H9 (cell line): ENCODE measurements around the gene EN1. TPM values are rescaled to one million over a fixed set of nuclear protein-coding genes. Genes with fewer than 3 reads are reported as not detected.

Experiments
- DNase-seq: peaks from one replicate; pipeline ENCODE4 v3.0.0-alpha.2; 2017
- H2AFZ ChIP-seq: one replicate; pipeline ENCODE4 v1.6.1; 2013; ENCODE audit warnings: mild to moderate bottlenecking, low read length, control low read depth, moderate library complexity
- H2AK5ac ChIP-seq: 2 replicates; pipeline ENCODE4 v1.6.1; 2013; ENCODE audit warnings: low read length, control low read depth, mixed read lengths; ENCODE audit not compliant: insufficient read length
- H2BK120ac ChIP-seq: one replicate; pipeline ENCODE4 v1.6.1; 2013; ENCODE audit warnings: low read depth, mild to moderate bottlenecking, low read length, control low read depth, inconsistent platforms; ENCODE audit not compliant: poor library complexity, severe bottlenecking
- H2BK12ac ChIP-seq: 2 replicates; pipeline ENCODE4 v1.6.1; 2013; ENCODE audit warnings: low read length, control low read depth, mixed read lengths, low read depth; ENCODE audit not compliant: insufficient read length
- H2BK15ac ChIP-seq: 2 replicates; pipeline ENCODE4 v1.6.1; 2013; ENCODE audit warnings: low read depth, low read length, control low read depth
- H2BK20ac ChIP-seq: one replicate; pipeline ENCODE4 v1.6.1; 2013; ENCODE audit warnings: low read depth, mild to moderate bottlenecking, low read length, control low read depth, inconsistent platforms; ENCODE audit not compliant: poor library complexity, severe bottlenecking
- H2BK5ac ChIP-seq: 2 replicates; pipeline ENCODE4 v1.6.1; 2013; ENCODE audit warnings: low read length, control low read depth, mixed read lengths; ENCODE audit not compliant: insufficient read length
- H3K14ac ChIP-seq: 2 replicates; pipeline ENCODE4 v1.6.1; 2013; ENCODE audit warnings: low read length, control low read depth; ENCODE audit not compliant: insufficient read depth
- H3K18ac ChIP-seq: 2 replicates; pipeline ENCODE4 v1.6.1; 2013; ENCODE audit warnings: low read depth, mild to moderate bottlenecking, mixed read lengths, low read length, control low read depth; ENCODE audit not compliant: insufficient read length
- H3K23ac ChIP-seq: 2 replicates; pipeline ENCODE4 v1.6.1; 2013; ENCODE audit warnings: low read length, control low read depth, mixed read lengths, low read depth; ENCODE audit not compliant: insufficient read length
- H3K23me2 ChIP-seq: 2 replicates; pipeline ENCODE4 v1.6.1; 2013; ENCODE audit warnings: low read depth, mild to moderate bottlenecking, mixed read lengths, low read length, control low read depth; ENCODE audit not compliant: insufficient read length, poor library complexity, severe bottlenecking
- H3K27ac ChIP-seq: 2 replicates; pipeline ENCODE4 v1.5.1; 2013; ENCODE audit warnings: low read length, control low read depth, mixed read lengths, low read depth; ENCODE audit not compliant: insufficient read length
- H3K27me3 ChIP-seq: 2 replicates; pipeline ENCODE4 v1.6.1; 2013; ENCODE audit warnings: low read length, control low read depth, inconsistent platforms; ENCODE audit not compliant: insufficient read depth
- H3K4ac ChIP-seq: 2 replicates; pipeline ENCODE4 v1.6.1; 2013; ENCODE audit warnings: low read depth, mild to moderate bottlenecking, control low read depth, inconsistent platforms, low read length, moderate library complexity
- H3K4me1 ChIP-seq: 2 replicates; pipeline ENCODE4 v1.6.1; 2013; ENCODE audit warnings: low read length, control low read depth, inconsistent platforms; ENCODE audit not compliant: insufficient read depth
- H3K4me2 ChIP-seq: 2 replicates; pipeline ENCODE4 v1.6.1; 2013; ENCODE audit warnings: low read length, control low read depth, mixed read lengths; ENCODE audit not compliant: insufficient read length, insufficient read depth
- H3K56ac ChIP-seq: 2 replicates; pipeline ENCODE4 v1.6.1; 2013; ENCODE audit warnings: low read depth, mild to moderate bottlenecking, mixed read lengths, low read length, control low read depth; ENCODE audit not compliant: insufficient read length
- H3K79me1 ChIP-seq: 2 replicates; pipeline ENCODE4 v1.6.1; 2013; ENCODE audit warnings: low read depth, mild to moderate bottlenecking, moderate library complexity, low read length, control low read depth, inconsistent platforms; ENCODE audit not compliant: insufficient read depth, poor library complexity, severe bottlenecking
- H3K79me2 ChIP-seq: 2 replicates; pipeline ENCODE4 v1.6.1; 2013; ENCODE audit warnings: low read length, control low read depth, inconsistent platforms; ENCODE audit not compliant: insufficient read depth
- H3K9ac ChIP-seq: 2 replicates; pipeline ENCODE4 v1.6.1; 2013; ENCODE audit warnings: low read length, control low read depth, mixed read lengths; ENCODE audit not compliant: insufficient read length; ENCODE audit errors: extremely low read depth
- H3K9me3 ChIP-seq: one replicate; pipeline ENCODE4 v1.6.1; 2013; ENCODE audit warnings: low read depth, low read length, inconsistent platforms; ENCODE audit not compliant: control insufficient read depth
- H3T11ph ChIP-seq: one replicate; pipeline ENCODE4 v1.6.1; 2013; ENCODE audit warnings: mild to moderate bottlenecking, low read length, control low read depth, inconsistent platforms
- H4K20me1 ChIP-seq: one replicate; pipeline ENCODE4 v1.6.1; 2013; ENCODE audit not compliant: control insufficient read depth, insufficient read length, insufficient read depth
- H4K5ac ChIP-seq: 2 replicates; pipeline ENCODE4 v1.6.1; 2013; ENCODE audit warnings: low read depth, mild to moderate bottlenecking, mixed read lengths, low read length, control low read depth; ENCODE audit not compliant: insufficient read length
- H4K8ac ChIP-seq: replicated peaks from 2 replicates; pipeline ENCODE4 v1.6.1; 2013; ENCODE audit warnings: low read length, control low read depth, mixed read lengths, low read depth; ENCODE audit not compliant: insufficient read length
- H4K91ac ChIP-seq: 2 replicates; pipeline ENCODE4 v1.6.1; 2013; ENCODE audit warnings: low read depth, mild to moderate bottlenecking, moderate library complexity, mixed read lengths, low read length, control low read depth; ENCODE audit not compliant: insufficient read length
- H3K27ac Mint-ChIP-seq, 3 experiments: 2 replicates in 2 of 3; 3 replicates in 1 of 3; pipeline ENCODE4 v1.8.0; 2020 to 2021; ENCODE audit warnings: mixed read lengths in 3 of 3, mild to moderate bottlenecking in 1 of 3, moderate library complexity in 1 of 3
- H3K27me3 Mint-ChIP-seq: 2 replicates; pipeline ENCODE4 v1.8.0; 2021; ENCODE audit warnings: low read depth, mild to moderate bottlenecking, moderate library complexity, mixed read lengths
- H3K36me3 Mint-ChIP-seq, 3 experiments: 2 replicates in 2 of 3; 3 replicates in 1 of 3; pipeline ENCODE4 v1.8.0; 2020 to 2021; ENCODE audit warnings: low read depth in 3 of 3, mixed read lengths in 3 of 3; ENCODE audit not compliant: insufficient read depth in 1 of 3
- H3K4me1 Mint-ChIP-seq, 2 experiments: 2 replicates each; pipeline ENCODE4 v1.8.0; 2020; ENCODE audit warnings: mixed read lengths in 2 of 2
- H3K4me3 Mint-ChIP-seq, 2 experiments: 2 replicates in 1 of 2; 3 replicates in 1 of 2; pipeline ENCODE4 v1.8.0; 2020 to 2021; ENCODE audit warnings: mild to moderate bottlenecking in 2 of 2, mixed read lengths in 2 of 2, moderate library complexity in 1 of 2
- H3K9me3 Mint-ChIP-seq, 2 experiments: 2 replicates in 1 of 2; 3 replicates in 1 of 2; pipeline ENCODE4 v1.8.0; 2020; ENCODE audit warnings: mild to moderate bottlenecking in 2 of 2, mixed read lengths in 2 of 2, moderate library complexity in 1 of 2
- WGBS: extraction: QIAGEN DNeasy Blood & Tissue Kit; methylation state at CpG from one replicate; pipeline ENCODE4 v1.1.7; 2013; ENCODE audit warnings: missing lambda C conversion rate, low lambda C conversion rate, mixed read lengths; ENCODE audit not compliant: insufficient read length; ENCODE audit errors: extremely low coverage; 5-methylcytosine and 5-hydroxymethylcytosine counted together
- total RNA-seq: library from RNA; stranded (reverse); gene quantifications from 2 replicates; pipeline ENCODE4 v1.2.1, GENCODE V29; 2021
- TF ChIP-seq, protein P1 (sequence below): fragments of 200-600 bp; sonication (generic); conservative IDR thresholded peaks from 3 replicates; pipeline ENCODE4 v1.8.0; 2021; ENCODE audit warnings: antibody characterized with exemption, mild to moderate bottlenecking

The EN1 gene
- total RNA-seq, 1 experiment from 2014 or later = not detected

DNA sequence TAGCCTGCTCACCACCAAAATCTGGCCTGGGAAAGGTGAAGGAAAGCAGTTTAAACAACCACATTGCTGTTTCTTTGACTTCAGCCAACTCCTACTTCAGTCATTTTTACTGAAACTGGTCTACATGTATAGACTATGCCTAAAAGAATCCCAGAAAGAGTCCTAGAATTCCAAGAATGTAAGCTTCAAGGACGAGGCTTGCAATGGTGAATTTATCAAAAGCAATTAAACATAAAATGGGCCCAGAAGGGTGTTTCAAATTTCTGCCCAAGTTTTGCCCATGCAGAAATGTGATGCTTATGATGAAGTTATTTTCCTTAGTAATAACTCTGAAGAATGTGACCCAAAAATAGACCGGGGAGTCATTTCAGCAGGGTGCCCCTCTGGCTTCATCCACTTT lies 16.6 kb downstream of the EN1 start:
- Mint-ChIP-seq H3K27ac (no peak overlapping the region), H3K9me3 (no peaks in the 10 kb centered on the region), H3K4me1 (peaks cover 16 to 31% of the 10 kb centered on the region in 2 experiments), H3K27me3 (peaks cover 94% of the 10 kb centered on the region), H3K4me3 (no peak overlapping the region), H3K36me3 (peaks cover 0 to 4% (median 0%) of the 10 kb centered on the region in 3 experiments; a peak in 1 of 7 replicates)
- Histone ChIP-seq H3K23ac (no peak overlapping the region), H3K4ac (no peak overlapping the region), H4K91ac (no peak overlapping the region), H2BK5ac (no peak overlapping the region), H3K23me2 (peaks cover 10% of the 10 kb centered on the region), H3K9ac (no peak overlapping the region), H3K18ac (no peak overlapping the region), H2AFZ (no peak overlapping the region), H2BK15ac (no peak overlapping the region), H2BK120ac (no peak overlapping the region), H3K9me3 (no peaks in the 10 kb centered on the region), H4K8ac (no peak overlapping the region), H2BK20ac (no peak overlapping the region), H3K4me2 (no peak overlapping the region), H2BK12ac (no peak overlapping the region), H3K27me3 (peaks cover 45% of the 10 kb centered on the region), H2AK5ac (no peak overlapping the region), H3K14ac (no peak overlapping the region), H4K20me1 (no peaks in the 10 kb centered on the region), H3T11ph (no peak overlapping the region), H4K5ac (no peak overlapping the region), H3K4me1 (no peaks in the 10 kb centered on the region; the same call in 1 of the 2 replicates), H3K79me1 (no peaks in the 10 kb centered on the region), H3K79me2 (no peaks in the 10 kb centered on the region), H3K56ac (no peak overlapping the region), H3K27ac (no peak overlapping the region)
- TF ChIP-seq, protein P1, sequence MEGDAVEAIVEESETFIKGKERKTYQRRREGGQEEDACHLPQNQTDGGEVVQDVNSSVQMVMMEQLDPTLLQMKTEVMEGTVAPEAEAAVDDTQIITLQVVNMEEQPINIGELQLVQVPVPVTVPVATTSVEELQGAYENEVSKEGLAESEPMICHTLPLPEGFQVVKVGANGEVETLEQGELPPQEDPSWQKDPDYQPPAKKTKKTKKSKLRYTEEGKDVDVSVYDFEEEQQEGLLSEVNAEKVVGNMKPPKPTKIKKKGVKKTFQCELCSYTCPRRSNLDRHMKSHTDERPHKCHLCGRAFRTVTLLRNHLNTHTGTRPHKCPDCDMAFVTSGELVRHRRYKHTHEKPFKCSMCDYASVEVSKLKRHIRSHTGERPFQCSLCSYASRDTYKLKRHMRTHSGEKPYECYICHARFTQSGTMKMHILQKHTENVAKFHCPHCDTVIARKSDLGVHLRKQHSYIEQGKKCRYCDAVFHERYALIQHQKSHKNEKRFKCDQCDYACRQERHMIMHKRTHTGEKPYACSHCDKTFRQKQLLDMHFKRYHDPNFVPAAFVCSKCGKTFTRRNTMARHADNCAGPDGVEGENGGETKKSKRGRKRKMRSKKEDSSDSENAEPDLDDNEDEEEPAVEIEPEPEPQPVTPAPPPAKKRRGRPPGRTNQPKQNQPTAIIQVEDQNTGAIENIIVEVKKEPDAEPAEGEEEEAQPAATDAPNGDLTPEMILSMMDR = no peak
- WGBS = no CpG with 5 or more reads among the region's 2 CpGs
- no peak for DNase-seq
